HG02588 (cell line): Measurements from ENCODE around the gene OR7G2.
"Not testable (repeated sequence)": the region's sequence is repeated elsewhere in the genome, so short reads cannot be mapped to it uniquely, and the experiment has no call there.

Experiments
- ATAC-seq: cut with Tn5 transposase; IDR thresholded peaks from one replicate; pipeline ENCODE4 v1.9.1; 2021; ENCODE audit warnings: mild to moderate bottlenecking, moderate library complexity; ENCODE audit not compliant: unreplicated experiment

OR7G2 gene

DNA sequence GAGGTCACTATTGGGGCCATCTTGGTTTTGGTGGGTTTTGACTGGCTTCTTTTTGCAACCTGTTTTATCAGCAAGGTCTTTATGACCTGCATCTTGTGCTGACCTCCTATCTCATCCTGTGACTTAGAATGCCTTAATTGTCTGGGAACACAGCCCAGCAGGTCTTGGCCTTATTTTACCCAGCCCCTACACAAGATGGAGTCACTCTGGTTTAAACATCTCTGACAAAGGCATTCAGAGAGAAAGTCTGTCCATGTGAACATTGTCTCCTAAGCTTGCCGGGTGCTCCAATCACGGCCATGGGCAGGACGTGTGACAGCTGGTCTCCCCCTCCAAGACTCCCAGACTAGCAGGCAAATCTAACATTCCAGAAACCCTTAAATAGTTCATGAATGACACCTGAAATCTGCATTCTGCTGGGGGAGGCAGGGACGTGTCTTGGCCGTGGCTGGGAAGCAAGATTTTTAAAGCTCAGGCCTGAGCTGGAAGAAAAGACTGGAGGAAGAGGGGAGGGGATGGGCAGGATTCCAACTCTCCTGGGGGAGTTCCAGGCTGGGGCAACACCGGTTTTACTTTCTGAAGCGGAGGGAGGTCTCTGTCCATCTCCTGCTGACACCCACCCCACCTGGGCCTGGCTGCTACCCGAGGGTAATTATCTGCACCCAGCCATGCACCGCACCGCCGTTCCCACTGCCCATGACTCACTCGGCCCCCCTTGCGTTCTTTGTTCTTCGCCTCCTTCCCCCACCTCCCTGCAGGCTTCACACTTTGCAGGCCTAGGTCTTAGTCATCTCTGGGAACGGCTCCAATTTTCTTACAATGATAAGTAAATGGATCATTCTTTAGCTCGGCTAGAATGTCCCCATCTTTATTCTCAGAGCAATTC is 32.0 kb downstream of the OR7G2 start:
- ATAC-seq: no peak

DNA sequence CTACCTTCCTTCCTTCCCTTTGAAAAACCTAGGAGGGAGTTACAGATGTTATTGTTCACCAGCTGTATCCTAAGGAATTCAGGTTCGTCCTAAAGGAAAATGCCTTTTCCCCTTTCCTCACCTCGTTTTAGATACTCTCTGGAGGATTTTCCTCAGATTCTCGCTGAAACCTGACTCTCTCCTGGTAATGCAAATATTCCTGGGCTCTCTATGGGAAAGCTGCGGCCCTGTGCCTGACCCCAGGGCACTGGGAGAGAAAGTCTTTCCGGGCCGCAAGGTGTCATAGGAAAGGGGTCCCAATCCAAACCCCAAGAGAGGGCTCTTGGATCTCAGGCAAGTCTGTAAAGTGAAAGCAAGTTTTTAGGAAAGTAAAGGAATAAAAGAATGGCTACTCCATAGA is 33.5 kb downstream of the OR7G2 start:
- no peak for ATAC-seq

DNA sequence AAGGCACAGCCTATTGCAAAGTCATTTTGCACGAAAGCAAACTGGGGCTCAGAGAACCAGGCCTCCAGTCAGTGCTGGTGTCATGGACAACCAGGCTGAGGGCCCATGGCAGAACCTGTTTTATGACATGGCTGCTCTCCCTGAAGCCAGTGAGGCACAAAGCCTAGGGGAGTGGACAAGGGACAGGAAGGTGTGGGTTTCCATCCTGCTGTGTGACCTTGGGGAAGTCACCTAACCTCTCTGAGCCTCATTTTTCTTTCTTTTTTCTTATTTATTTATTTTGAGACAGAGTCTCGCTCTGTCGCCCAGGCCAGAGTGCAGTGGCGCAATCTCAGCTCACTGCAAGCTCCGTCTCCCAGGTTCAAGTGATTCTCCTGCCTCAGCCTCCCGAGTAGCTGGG is 35.6 kb downstream of the OR7G2 start:
- ATAC-seq: not testable (repeated sequence)

DNA sequence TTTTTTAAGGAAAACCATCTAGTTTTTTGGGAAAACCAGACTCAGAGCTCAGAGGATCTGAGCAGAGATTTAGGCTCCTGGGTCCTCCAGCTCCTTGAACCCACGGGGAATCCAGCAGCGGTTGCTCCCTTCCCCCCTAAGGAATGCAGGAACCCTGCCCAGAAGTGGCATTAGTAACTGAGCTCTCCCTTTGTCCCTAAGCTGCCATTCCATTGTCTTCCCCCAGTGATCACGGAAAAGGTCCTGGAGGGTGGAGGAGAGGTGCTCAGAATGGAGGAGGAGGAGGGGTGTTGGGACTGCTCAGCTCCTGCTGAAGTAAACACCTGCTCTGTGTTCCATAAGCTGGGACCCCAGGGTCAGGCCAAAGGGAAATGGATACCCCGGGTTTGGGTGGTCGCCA is 37.2 kb downstream of the OR7G2 start:
- ATAC-seq: no peak

- ATAC-seq: no peak
Observed at GRCh38 chr19:9065457-9066014, 41.7 kb downstream of the OR7G2 start.

DNA sequence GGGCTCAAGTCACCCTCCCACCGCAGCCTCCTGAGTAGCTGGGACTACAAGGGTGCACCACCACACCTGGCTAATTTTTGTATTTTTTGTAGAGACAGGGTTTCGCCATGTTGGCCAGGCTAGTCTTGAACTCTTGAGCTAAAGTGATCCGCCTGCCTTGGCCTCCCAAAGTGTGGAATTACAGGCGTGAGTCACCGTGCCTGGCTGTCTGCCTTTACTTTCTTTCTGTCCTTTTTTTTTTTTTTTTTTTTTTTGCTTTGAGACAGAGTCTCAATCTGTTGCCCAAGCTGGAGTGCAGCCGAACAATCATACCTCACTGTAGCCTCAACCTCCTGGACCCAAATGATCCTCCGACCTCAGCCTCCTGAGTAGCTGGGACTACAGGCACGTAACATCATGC is 45.4 kb downstream of the OR7G2 start:
- no peak for ATAC-seq

GRCh38 chr19:9060564-9061340 is 46.5 kb downstream of the OR7G2 start:
- no peak for ATAC-seq

- no peak for ATAC-seq
Observed at GRCh38 chr19:9058905-9059667, 48.2 kb downstream of the OR7G2 start.

- ATAC-seq: no peak
Observed at GRCh38 chr19:9057505-9058258, 49.6 kb downstream of the OR7G2 start.

DNA sequence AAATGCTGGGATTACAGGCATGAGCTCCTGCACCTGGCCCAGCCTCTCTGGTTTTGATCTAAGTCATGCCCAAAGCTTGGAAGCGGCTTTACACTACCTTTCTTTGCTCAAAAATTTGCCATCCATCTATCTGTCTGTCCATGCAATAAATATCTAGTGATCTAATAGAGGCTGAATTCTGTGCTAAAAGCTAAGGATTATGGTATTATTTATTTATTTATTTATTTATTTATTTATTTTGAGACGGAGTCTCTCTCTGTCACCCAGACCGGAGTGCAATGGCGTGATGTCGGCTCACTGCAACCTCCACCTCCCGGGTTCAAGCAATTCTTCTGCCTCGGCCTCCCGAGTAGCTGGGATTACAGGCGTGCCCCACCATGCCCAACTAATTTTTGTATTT is 51.1 kb downstream of the OR7G2 start:
- ATAC-seq: not testable (repeated sequence)

GRCh38 chr19:9054765-9055164 is 52.5 kb downstream of the OR7G2 start:
- ATAC-seq: no peak

GRCh38 chr19:9054207-9054606 is 53.1 kb downstream of the OR7G2 start:
- ATAC-seq: no peak

GRCh38 chr19:9053674-9054073 is 53.6 kb downstream of the OR7G2 start:
- ATAC-seq: not testable (repeated sequence)

DNA sequence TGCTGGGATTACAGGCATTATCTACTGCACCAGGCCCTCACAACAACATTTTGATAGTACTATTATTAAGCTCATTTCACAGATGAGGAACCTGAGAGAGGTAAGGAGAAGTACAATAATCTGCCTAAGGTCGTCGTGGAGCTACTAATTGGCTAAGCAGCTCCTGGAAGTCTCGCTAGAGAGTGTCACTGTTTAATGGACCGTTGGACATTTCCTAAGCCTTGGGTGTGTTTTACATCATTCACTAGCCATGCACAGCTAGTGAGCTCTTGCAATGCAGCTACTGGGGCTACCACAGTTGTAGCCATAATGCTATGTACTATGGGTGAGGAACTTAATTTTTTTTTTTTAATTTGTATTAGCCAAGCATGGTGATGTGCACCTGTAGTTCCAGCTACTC is 54.4 kb downstream of the OR7G2 start:
- ATAC-seq: no peak
